Measurements from ENCODE around the gene FBXL14.

The FBXL14 gene

DNA sequence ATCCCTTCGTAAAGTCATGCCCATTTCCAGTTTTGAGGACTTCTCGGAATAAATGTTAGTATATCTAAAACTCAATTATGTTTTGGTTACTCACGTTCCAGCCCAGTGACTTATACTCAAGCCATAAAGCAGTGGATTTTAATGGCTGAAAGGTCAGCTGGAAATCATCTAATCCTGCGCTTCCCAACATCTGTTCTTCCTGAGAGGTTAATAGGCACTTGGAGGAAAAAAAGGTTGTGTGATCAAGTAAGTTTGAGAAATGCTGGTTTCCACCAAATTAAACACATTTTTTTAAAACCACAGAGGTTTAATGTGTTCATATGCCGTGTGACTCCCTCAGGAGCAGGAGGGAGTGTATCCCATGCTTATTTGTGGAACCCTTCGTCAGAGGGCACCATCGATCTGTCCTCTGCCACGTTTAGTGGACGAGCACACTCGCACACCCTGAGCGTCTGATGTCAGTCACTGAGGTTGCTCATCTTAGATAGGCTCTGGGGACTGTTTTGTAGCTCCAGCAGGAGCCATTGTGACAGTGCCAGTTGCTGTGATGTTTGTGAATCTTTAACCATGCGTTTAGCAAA, 41.4 kb downstream of the FBXL14 start:
- no peaks in the 10 kb centered on the region for H3K4me1 ChIP-seq (ENCODE audit: control insufficient read depth, insufficient read depth, low read length)
- no peaks in the 10 kb centered on the region for H3K36me3 ChIP-seq (ENCODE audit: control insufficient read depth, insufficient read depth, low read length)
- H3K9me3 ChIP-seq (ENCODE audit: control insufficient read depth, insufficient read depth, low read length): no peaks in the 10 kb centered on the region
- H3K4me3 ChIP-seq (ENCODE audit: low read length): no peak overlapping the region
- no peak overlapping the region for H3K27ac ChIP-seq (ENCODE audit: low read length)
- no CpG with 5 or more reads among the region's 12 CpGs for WGBS (ENCODE audit: insufficient coverage, insufficient read length)
- no peaks in the 10 kb centered on the region for H3K27me3 ChIP-seq (ENCODE audit: control insufficient read depth, insufficient read depth, low read length)
- no peak for DNase-seq (ENCODE audit: low read depth, low spot score)

DNA sequence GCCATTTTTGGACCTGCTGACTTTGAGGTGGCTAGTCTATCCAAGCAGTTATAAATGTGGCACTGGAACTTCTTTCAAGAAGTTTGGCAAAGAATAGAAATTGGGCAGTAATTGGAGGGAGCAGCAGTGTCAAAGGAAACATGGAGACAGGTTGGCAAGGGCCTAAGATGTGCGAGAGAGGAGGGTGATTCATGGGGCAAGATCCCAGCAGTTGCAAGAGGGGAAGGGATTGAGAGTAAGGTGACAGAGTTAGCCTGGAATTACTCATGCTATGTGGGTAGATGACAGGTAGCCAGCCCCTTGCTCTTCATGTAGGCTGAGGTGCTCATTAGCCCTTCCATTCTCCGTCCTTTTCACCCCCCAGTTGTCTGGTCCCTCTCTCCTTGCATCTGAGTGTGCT, 42.2 kb downstream of the FBXL14 start:
- WGBS (ENCODE audit: insufficient coverage, insufficient read length): no CpG with 5 or more reads among the region's 2 CpGs
- no peak overlapping the region for H3K27ac ChIP-seq (ENCODE audit: low read length)
- no peaks in the 10 kb centered on the region for H3K27me3 ChIP-seq (ENCODE audit: control insufficient read depth, insufficient read depth, low read length)
- no peaks in the 10 kb centered on the region for H3K9me3 ChIP-seq (ENCODE audit: control insufficient read depth, insufficient read depth, low read length)
- no peaks in the 10 kb centered on the region for H3K36me3 ChIP-seq (ENCODE audit: control insufficient read depth, insufficient read depth, low read length)
- no peak overlapping the region for H3K4me3 ChIP-seq (ENCODE audit: low read length)
- peaks cover 1% of the 10 kb centered on the region; the same call in 1 of the 2 replicates for H3K4me1 ChIP-seq (ENCODE audit: control insufficient read depth, insufficient read depth, low read length)
- no peak for DNase-seq (ENCODE audit: low read depth, low spot score)

DNA sequence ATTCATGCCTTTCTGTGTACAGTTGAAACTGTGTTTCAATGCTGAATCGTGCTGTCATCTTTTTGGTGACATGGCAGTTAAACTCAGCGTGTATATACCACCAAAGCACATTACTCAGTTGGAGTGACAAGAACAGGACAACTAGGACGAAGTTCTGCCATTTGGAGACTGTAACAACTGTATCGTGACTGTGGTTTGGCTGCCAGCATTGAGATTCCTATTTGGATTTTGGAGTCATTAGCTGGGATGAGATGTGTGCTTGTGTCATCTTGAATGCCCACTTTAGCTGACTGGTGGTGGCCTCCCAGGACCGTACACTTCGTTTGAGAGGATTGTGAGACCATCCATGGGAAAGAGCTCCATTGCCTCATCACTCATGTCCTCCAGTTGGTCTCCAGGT, 42.9 kb downstream of the FBXL14 start:
- H3K9me3 ChIP-seq (ENCODE audit: control insufficient read depth, insufficient read depth, low read length): no peaks in the 10 kb centered on the region
- no CpG with 5 or more reads among the region's 6 CpGs for WGBS (ENCODE audit: insufficient coverage, insufficient read length)
- DNase-seq (ENCODE audit: low read depth, low spot score): no peak
- H3K27ac ChIP-seq (ENCODE audit: low read length): no peak overlapping the region
- H3K4me3 ChIP-seq (ENCODE audit: low read length): no peak overlapping the region
- peaks cover 2% of the 10 kb centered on the region; the same call in 1 of the 2 replicates for H3K4me1 ChIP-seq (ENCODE audit: control insufficient read depth, insufficient read depth, low read length)
- no peaks in the 10 kb centered on the region for H3K36me3 ChIP-seq (ENCODE audit: control insufficient read depth, insufficient read depth, low read length)
- no peaks in the 10 kb centered on the region for H3K27me3 ChIP-seq (ENCODE audit: control insufficient read depth, insufficient read depth, low read length)

DNA sequence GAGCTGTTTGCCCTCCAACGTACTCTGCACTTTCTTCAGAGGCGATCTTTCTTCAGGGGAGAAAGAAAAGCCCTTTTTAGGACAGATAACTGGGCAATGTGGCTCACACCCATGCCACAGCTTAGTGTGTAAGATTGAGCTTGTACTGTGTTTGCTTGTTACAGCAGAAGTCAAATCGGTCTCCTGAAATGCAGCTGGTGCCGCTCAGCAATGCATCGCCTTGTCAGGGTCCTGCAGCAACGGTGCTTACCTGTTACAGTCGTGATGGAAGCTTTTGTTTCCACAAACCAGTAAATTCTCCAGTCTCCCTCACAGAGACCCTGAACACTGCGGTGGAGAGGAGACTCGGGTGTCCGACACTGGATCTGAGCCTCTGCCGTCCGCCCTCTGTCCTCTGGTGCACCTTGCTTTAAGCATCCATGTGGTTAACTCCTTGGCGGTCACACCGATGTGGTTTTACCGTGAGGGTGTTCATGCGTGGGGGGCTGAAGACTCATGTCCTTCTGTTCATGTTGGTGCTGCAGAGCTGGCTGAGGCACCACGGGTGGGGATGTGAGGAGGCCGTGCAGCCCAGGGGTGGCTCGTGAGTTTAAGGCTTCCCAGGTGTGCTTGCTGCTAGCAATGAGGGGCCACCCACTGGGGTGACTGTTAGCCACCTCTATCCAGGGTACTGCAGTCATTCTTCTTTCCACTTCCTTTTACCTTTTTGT, 47.3 kb downstream of the FBXL14 start:
- Histone ChIP-seq H3K4me3 (ENCODE audit: low read length) (no peak overlapping the region), H3K27ac (ENCODE audit: low read length) (no peak overlapping the region), H3K9me3 (ENCODE audit: control insufficient read depth, insufficient read depth, low read length) (no peaks in the 10 kb centered on the region), H3K36me3 (ENCODE audit: control insufficient read depth, insufficient read depth, low read length) (no peaks in the 10 kb centered on the region), H3K27me3 (ENCODE audit: control insufficient read depth, insufficient read depth, low read length) (no peaks in the 10 kb centered on the region), H3K4me1 (ENCODE audit: control insufficient read depth, insufficient read depth, low read length) (peaks cover 2% of the 10 kb centered on the region; the same call in 1 of the 2 replicates)
- no CpG with 5 or more reads among the region's 19 CpGs for WGBS (ENCODE audit: insufficient coverage, insufficient read length)
- DNase-seq (ENCODE audit: low read depth, low spot score): no peak

DNA sequence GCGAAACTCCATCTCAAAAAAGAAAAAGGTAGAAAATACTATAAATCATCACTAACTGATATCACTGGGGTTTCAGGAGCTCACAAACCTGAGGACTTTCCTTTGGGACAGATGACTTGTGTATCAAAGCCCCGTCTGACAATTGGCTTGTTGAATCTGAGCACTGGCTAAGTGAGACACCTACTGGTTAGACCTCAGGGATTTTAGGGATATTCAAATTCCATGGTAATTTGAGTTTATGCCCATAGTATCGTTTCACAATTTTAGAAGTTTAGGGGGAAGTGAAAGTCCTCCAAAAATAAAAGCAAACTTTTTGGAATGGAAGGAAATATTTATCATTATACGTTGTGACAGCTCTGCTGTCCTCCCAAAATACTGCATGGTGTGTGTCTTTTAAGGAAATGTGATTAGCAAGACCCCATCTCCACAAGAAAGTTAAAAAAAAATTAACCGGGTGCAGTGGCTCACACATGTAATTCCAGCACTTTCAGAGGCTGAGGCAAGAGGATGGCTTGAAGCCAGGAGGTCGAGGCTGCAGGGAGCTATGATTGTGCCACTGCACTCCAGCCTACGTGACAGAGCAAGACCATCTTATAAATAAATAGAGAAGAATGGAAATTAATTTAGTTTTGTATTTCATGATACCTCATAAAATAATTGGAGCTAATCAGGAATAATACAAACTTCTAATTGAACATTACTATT, 49.2 kb downstream of the FBXL14 start:
- DNase-seq (ENCODE audit: low read depth, low spot score): no peak
- no CpG with 5 or more reads among the region's 7 CpGs for whole genome bisulfite sequencing (ENCODE audit: insufficient coverage, insufficient read length)
- Histone ChIP-seq H3K27ac (ENCODE audit: low read length) (no peak overlapping the region), H3K36me3 (ENCODE audit: control insufficient read depth, insufficient read depth, low read length) (no peaks in the 10 kb centered on the region), H3K4me3 (ENCODE audit: low read length) (no peak overlapping the region), H3K27me3 (ENCODE audit: control insufficient read depth, insufficient read depth, low read length) (no peaks in the 10 kb centered on the region), H3K9me3 (ENCODE audit: control insufficient read depth, insufficient read depth, low read length) (no peaks in the 10 kb centered on the region), H3K4me1 (ENCODE audit: control insufficient read depth, insufficient read depth, low read length) (peaks cover 2% of the 10 kb centered on the region; the same call in 1 of the 2 replicates)

DNA sequence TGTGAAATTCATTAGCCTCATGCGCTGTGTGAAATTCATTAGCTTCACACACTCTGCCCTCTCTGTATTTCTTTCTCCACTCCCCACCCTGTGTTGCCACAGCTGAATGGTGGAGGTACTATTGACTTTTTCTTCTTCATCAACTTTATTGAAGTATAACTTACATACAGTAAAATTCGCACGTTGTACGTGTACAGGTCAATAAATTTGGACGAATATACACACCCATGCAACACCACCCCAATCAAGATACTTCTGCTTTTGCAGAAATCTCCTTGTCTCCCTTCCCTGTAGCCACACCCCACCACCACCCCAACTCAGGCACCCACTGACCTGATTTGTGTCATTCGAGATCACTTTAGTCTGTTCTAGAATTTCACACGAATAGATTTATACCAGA, 51.8 kb downstream of the FBXL14 start:
- Histone ChIP-seq H3K4me3 (ENCODE audit: low read length) (no peak overlapping the region), H3K27ac (ENCODE audit: low read length) (no peak overlapping the region), H3K9me3 (ENCODE audit: control insufficient read depth, insufficient read depth, low read length) (no peaks in the 10 kb centered on the region), H3K27me3 (ENCODE audit: control insufficient read depth, insufficient read depth, low read length) (no peaks in the 10 kb centered on the region), H3K36me3 (ENCODE audit: control insufficient read depth, insufficient read depth, low read length) (no peaks in the 10 kb centered on the region), H3K4me1 (ENCODE audit: control insufficient read depth, insufficient read depth, low read length) (peaks cover 2% of the 10 kb centered on the region; the same call in 1 of the 2 replicates)
- no CpG with 5 or more reads among the region's 7 CpGs for WGBS (ENCODE audit: insufficient coverage, insufficient read length)
- DNase-seq (ENCODE audit: low read depth, low spot score): no peak

DNA sequence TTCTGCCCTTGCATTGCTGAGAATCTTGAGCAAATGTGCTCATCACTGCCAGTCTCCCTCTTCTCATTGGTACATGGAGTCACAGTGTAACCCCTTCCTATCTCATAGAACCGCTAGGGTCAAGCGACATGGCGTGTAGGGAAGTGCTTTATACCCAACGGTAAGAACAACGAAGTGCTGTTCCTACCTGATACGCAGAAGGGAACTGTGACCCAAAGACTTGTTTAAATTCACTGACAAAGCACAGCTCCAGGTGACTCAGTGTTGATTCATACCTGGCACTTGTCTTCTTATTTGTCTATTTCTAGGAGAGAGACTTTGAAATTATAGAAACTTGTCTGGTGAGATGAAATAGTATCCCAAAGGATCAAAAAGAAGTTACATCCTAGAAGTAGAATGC, 53.7 kb downstream of the FBXL14 start:
- DNase-seq (ENCODE audit: low read depth, low spot score): no peak
- Histone ChIP-seq H3K27me3 (ENCODE audit: control insufficient read depth, insufficient read depth, low read length) (no peaks in the 10 kb centered on the region), H3K36me3 (ENCODE audit: control insufficient read depth, insufficient read depth, low read length) (no peaks in the 10 kb centered on the region), H3K27ac (ENCODE audit: low read length) (no peak overlapping the region), H3K9me3 (ENCODE audit: control insufficient read depth, insufficient read depth, low read length) (no peaks in the 10 kb centered on the region), H3K4me1 (ENCODE audit: control insufficient read depth, insufficient read depth, low read length) (no peaks in the 10 kb centered on the region), H3K4me3 (ENCODE audit: low read length) (no peak overlapping the region)
- WGBS (ENCODE audit: insufficient coverage, insufficient read length): no CpG with 5 or more reads among the region's 6 CpGs

DNA sequence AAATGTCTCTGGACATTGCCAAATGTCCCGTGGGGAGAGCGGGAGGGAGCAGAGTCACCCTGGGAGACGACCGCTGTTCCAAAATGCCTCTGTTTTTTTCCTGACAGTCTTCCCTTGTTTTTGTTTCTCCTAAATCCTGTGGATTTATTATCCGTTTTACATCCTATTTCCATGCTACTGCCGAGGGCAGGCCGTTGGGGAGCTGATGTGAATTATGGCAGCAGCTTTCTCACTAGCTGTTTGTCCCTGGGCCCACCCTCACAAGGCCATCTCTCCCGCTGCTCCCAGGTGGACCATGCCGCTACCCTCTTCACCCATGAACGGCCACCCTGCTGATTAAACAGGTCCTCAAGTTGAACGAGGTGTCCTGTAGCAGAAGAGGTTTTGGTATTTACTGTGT, 55.2 kb downstream of the FBXL14 start:
- DNase-seq (ENCODE audit: low read depth, low spot score): no peak
- Histone ChIP-seq H3K4me3 (ENCODE audit: low read length) (no peak overlapping the region), H3K9me3 (ENCODE audit: control insufficient read depth, insufficient read depth, low read length) (no peaks in the 10 kb centered on the region), H3K27me3 (ENCODE audit: control insufficient read depth, insufficient read depth, low read length) (no peaks in the 10 kb centered on the region), H3K4me1 (ENCODE audit: control insufficient read depth, insufficient read depth, low read length) (no peaks in the 10 kb centered on the region), H3K27ac (ENCODE audit: low read length) (no peak overlapping the region), H3K36me3 (ENCODE audit: control insufficient read depth, insufficient read depth, low read length) (no peaks in the 10 kb centered on the region)
- no CpG with 5 or more reads among the region's 11 CpGs for WGBS (ENCODE audit: insufficient coverage, insufficient read length)

DNA sequence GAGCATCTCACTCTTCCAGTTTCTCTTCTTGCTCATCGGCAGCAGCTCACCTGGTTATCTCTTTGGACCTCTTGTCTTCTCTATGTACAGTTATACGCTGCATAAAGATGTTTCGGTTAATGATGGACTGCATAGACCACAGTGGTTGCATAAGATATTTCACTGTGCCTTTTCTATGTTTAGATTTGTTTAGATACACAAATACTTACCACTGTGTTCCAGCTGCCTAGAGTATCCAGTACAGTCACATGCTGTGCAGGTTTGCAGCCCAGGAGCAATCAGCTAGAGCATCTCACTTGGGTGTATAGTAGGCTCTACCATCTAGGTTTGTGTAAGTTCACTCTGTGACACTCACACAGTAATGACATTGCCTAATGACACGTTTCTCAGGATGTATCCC, 57.6 kb downstream of the FBXL14 start:
- no peak for DNase-seq (ENCODE audit: low read depth, low spot score)
- no peak overlapping the region for H3K27ac ChIP-seq (ENCODE audit: low read length)
- H3K9me3 ChIP-seq (ENCODE audit: control insufficient read depth, insufficient read depth, low read length): no peaks in the 10 kb centered on the region
- no peaks in the 10 kb centered on the region for H3K4me1 ChIP-seq (ENCODE audit: control insufficient read depth, insufficient read depth, low read length)
- no CpG with 5 or more reads among the region's 4 CpGs for WGBS (ENCODE audit: insufficient coverage, insufficient read length)
- peaks cover 15% of the 10 kb centered on the region for H3K27me3 ChIP-seq (ENCODE audit: control insufficient read depth, insufficient read depth, low read length)
- H3K36me3 ChIP-seq (ENCODE audit: control insufficient read depth, insufficient read depth, low read length): no peaks in the 10 kb centered on the region
- no peak overlapping the region for H3K4me3 ChIP-seq (ENCODE audit: low read length)

DNA sequence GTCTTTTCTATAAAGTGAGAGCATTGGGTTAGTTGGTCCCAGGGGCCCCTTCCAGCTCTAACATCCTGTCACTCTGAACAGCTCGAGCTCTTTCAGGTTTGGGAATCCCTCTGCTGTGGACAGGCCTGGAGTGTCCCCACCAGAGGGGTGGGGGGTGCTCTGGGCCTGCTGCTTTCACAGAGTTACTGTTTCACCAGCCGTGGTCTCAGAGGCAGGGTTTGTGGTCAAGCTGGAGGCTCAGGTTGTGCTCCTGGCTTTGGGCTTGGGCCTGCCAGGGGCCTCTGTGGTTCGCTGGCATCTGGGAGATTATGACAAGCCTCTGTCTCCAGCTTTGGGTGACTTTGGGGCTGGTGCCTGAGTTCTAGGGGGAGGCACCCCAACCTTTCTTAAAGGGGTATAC, 59.6 kb downstream of the FBXL14 start:
- peaks cover 24% of the 10 kb centered on the region for H3K27me3 ChIP-seq (ENCODE audit: control insufficient read depth, insufficient read depth, low read length)
- H3K4me1 ChIP-seq (ENCODE audit: control insufficient read depth, insufficient read depth, low read length): no peaks in the 10 kb centered on the region; the same call in 1 of the 2 replicates
- no peak overlapping the region for H3K27ac ChIP-seq (ENCODE audit: low read length)
- H3K36me3 ChIP-seq (ENCODE audit: control insufficient read depth, insufficient read depth, low read length): no peaks in the 10 kb centered on the region
- no peaks in the 10 kb centered on the region for H3K9me3 ChIP-seq (ENCODE audit: control insufficient read depth, insufficient read depth, low read length)
- no peak for DNase-seq (ENCODE audit: low read depth, low spot score)
- no peak overlapping the region for H3K4me3 ChIP-seq (ENCODE audit: low read length)
- no CpG with 5 or more reads among the region's 3 CpGs for WGBS (ENCODE audit: insufficient coverage, insufficient read length)
